Gastrocnemius medialis (tissue), 4 donors: ENCODE results near the gene LRCH4. TPM values are rescaled to one million over a fixed set of nuclear protein-coding genes. Genes with fewer than 3 reads are reported as not detected.

Experiments
- ATAC-seq, 2 donors: fragments of 150-250 bp; one replicate each; pipeline ENCODE4 v1.9.1; 2016
- DNase-seq, 2 donors: peaks; one replicate each; pipeline ENCODE4 v3.0.0-alpha.2; 2019
- H3K27ac ChIP-seq, 4 donors: fragments of 200-600 bp; sonication (generic); 1 replicate in 1 of 4; 2 replicates in 3 of 4; pipeline ENCODE4 v1.5.1; 2016 to 2018; ENCODE audit warnings: mild to moderate bottlenecking in 2 of 4, moderate library complexity in 1 of 4
- H3K27me3 ChIP-seq, 3 donors: fragments of 200-600 bp; sonication (generic) in 2 of 3; 1 replicate in 1 of 3; 2 replicates in 2 of 3; pipeline versions ENCODE4 v1.5.1 to v1.6.0; 2016 to 2019; ENCODE audit warnings: mild to moderate bottlenecking in 1 of 3, moderate library complexity in 1 of 3
- H3K36me3 ChIP-seq, 2 donors: fragments of 200-600 bp; sonication (generic) in 1 of 2; one replicate each; pipeline ENCODE4 v1.5.1; 2017 to 2018
- H3K4me1 ChIP-seq, 2 donors: fragments of 200-600 bp; sonication (generic) in 1 of 2; one replicate each; pipeline ENCODE4 v1.5.1; 2016 to 2017; ENCODE audit warnings: mild to moderate bottlenecking in 2 of 2
- H3K4me3 ChIP-seq, 4 donors: fragments of 200-600 bp; sonication (generic) in 3 of 4; 1 replicate in 1 of 4; 2 replicates in 3 of 4; pipeline ENCODE4 v1.5.1; 2016 to 2019; ENCODE audit warnings: mild to moderate bottlenecking in 2 of 4
- H3K9me3 ChIP-seq, 3 donors: fragments of 200-600 bp; sonication (generic) in 2 of 3; 1 replicate in 1 of 3; 2 replicates in 2 of 3; pipeline ENCODE4 v1.5.1; 2016 to 2019
- POLR2A ChIP-seq, 2 donors: fragments of 450-650 bp; IDR thresholded peaks; one replicate each; pipeline ENCODE4 v1.6.1; 2017; ENCODE audit warnings: antibody characterized with exemption in 2 of 2, mild to moderate bottlenecking in 2 of 2, moderate library complexity in 2 of 2
- in situ Hi-C, 4 donors: fragments of 200-750 bp; cut with MboI; loops; one replicate each; pipeline versions ENCODE4 v1.15.0 to v1.8.0; 2017; ENCODE audit warnings: low sequenced_read_pairs in 4 of 4
- intact Hi-C: fragments of 100-400 bp; cut with DNase I; formaldehyde crosslinking; loops from one replicate; pipeline ENCODE4 v1.15.1; 2023; ENCODE audit warnings: low total_unique reads
- total RNA-seq, 4 donors: library from RNA; depleted of rRNA; stranded (reverse); fragments of >200 nt; gene quantifications; one replicate each; pipeline versions ENCODE4 v1.1.0 to v1.2.3, GENCODE V29; 2016
- TF ChIP-seq, protein P1 (sequence below), 5 experiments: fragments of 450-650 bp in 3 of 5; fragments of 200-600 bp in 2 of 5; sonication (generic) in 2 of 5; IDR thresholded peaks in 4 of 5; conservative IDR thresholded peaks in 1 of 5; 1 replicate in 4 of 5; 2 replicates in 1 of 5; pipeline ENCODE4 v1.5.1; 2016 to 2019; ENCODE audit warnings: antibody characterized with exemption in 5 of 5, mild to moderate bottlenecking in 3 of 5, moderate library complexity in 3 of 5

The LRCH4 gene
- total RNA-seq, 4 donors from 2014 or later, result 71.1 to 105 (median 89.0) TPM

GRCh38 chr7:100604028-100604975 lies 18.4 kb upstream of the LRCH4 start:
- intact Hi-C loops, result loop anchor here (2.0 to 10.0 kb wide), 2 partner anchors 18 to 1470 kb away; partner anchors contain the start of genes FBXO24 and LRCH4
- H3K4me3 ChIP-seq, result peak overlapping the region; percentile 75 to 99 (median 89)
- DNase-seq, result peak; percentile 38 to 51
- H3K36me3 ChIP-seq, result no peaks in the 10 kb centered on the region
- H3K9me3 ChIP-seq, result no peaks in the 10 kb centered on the region
- peak; percentile 69 to 80 for ATAC-seq
- peaks cover 4 to 13% of the 10 kb centered on the region in 2 donors for H3K4me1 ChIP-seq
- H3K27ac ChIP-seq, result peak overlapping the region; percentile 74 to 85 (median 77)
- in situ Hi-C loops, result no loop called here
- peak; percentile 10 to 12 for TF ChIP-seq POLR2A (IDR thresholded peaks at IDR 0.05)
- TF ChIP-seq, protein P1, sequence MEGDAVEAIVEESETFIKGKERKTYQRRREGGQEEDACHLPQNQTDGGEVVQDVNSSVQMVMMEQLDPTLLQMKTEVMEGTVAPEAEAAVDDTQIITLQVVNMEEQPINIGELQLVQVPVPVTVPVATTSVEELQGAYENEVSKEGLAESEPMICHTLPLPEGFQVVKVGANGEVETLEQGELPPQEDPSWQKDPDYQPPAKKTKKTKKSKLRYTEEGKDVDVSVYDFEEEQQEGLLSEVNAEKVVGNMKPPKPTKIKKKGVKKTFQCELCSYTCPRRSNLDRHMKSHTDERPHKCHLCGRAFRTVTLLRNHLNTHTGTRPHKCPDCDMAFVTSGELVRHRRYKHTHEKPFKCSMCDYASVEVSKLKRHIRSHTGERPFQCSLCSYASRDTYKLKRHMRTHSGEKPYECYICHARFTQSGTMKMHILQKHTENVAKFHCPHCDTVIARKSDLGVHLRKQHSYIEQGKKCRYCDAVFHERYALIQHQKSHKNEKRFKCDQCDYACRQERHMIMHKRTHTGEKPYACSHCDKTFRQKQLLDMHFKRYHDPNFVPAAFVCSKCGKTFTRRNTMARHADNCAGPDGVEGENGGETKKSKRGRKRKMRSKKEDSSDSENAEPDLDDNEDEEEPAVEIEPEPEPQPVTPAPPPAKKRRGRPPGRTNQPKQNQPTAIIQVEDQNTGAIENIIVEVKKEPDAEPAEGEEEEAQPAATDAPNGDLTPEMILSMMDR (IDR thresholded peaks at IDR 0.05 in 4 of 5, conservative IDR thresholded peaks at IDR 0.05 in 1 of 5), result peak in 4 of 5 experiments; percentile 37 to 55 (median 44)
- peaks cover 0 to 15% (median 8%) of the 10 kb centered on the region in 3 donors for H3K27me3 ChIP-seq

GRCh38 chr7:100603726-100604027 lies 17.7 kb upstream of the LRCH4 start:
- intact Hi-C loops, result loop anchor here (2.0 to 10.0 kb wide), 2 partner anchors 17 to 1471 kb away; partner anchors contain the start of genes FBXO24 and LRCH4
- in situ Hi-C loops, result no loop called here
- H3K9me3 ChIP-seq, result no peaks in the 10 kb centered on the region
- H3K36me3 ChIP-seq, result no peaks in the 10 kb centered on the region
- ATAC-seq, result peak; percentile 5 to 12
- H3K27ac ChIP-seq, result peak overlapping the region; percentile 74 to 85 (median 77)
- peaks cover 4 to 13% of the 10 kb centered on the region in 2 donors for H3K4me1 ChIP-seq
- TF ChIP-seq, protein P1 (IDR thresholded peaks at IDR 0.05 in 4 of 5, conservative IDR thresholded peaks at IDR 0.05 in 1 of 5), result no peak
- TF ChIP-seq POLR2A (IDR thresholded peaks at IDR 0.05), result no peak
- no peak for DNase-seq
- H3K4me3 ChIP-seq, result peak overlapping the region; percentile 75 to 99 (median 89)
- H3K27me3 ChIP-seq, result peaks cover 0 to 15% (median 8%) of the 10 kb centered on the region in 3 donors

DNA sequence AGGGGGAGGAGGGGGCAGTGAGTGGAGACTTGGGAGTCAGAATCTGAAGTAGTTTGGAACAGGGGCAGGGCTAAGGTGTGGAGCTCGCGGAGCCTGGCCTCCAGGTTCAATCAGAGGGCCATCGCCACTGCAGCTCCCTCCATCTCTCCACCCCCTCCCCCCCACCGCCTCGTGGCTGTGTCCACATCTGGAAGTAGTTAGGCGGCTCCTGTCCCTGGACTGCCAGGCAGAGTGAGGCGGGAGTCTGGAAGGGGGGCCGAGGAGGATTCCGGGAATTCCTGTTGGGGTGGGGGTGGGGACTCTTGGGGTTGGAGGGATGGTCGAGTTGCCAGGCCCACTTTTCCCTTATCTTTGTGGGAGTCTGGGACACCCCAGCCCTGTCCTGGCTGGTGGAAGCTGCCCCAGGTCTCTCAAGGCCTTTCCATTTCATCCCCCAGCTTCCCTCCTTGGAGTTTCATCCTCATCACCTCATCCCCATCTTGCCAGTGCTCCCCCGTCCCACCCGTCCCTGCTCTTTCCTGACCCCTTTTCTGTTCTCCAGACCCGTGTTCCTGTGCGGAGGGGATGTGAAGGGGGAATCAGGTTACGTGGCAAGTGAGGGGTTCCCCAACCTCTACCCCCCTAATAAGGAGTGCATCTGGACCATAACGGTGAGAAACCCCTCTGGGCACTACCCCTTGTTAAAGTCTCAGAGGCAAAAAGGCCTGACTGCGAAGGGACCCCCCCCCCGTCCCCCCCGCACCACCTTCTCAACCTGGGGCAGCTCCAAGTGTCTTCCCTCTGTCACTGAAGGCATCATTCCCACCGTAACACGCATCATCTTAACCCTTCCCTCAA lies 17.2 kb upstream of the LRCH4 start:
- ATAC-seq, result no peak
- Histone ChIP-seq H3K4me3 (peak overlapping the region; percentile 75 to 99 (median 89)), H3K9me3 (no peaks in the 10 kb centered on the region), H3K27ac (peak overlapping the region; percentile 74 to 85 (median 77)), H3K36me3 (no peaks in the 10 kb centered on the region), H3K4me1 (peaks cover 4 to 13% of the 10 kb centered on the region in 2 donors), H3K27me3 (peaks cover 0 to 15% (median 8%) of the 10 kb centered on the region in 3 donors)
- intact Hi-C loops (loop anchor here (10.0 kb wide), 1 partner anchor 1472 kb away; no protein-coding TSS in a partner anchor), in situ Hi-C loops (no loop called here)
- no peak for TF ChIP-seq POLR2A (IDR thresholded peaks at IDR 0.05)
- TF ChIP-seq, protein P1 (IDR thresholded peaks at IDR 0.05 in 4 of 5, conservative IDR thresholded peaks at IDR 0.05 in 1 of 5), result no peak
- DNase-seq, result peak; percentile 47 to 60

GRCh38 chr7:100600730-100601038 lies 14.8 kb upstream of the LRCH4 start:
- in situ Hi-C loops, result no loop called here
- H3K36me3 ChIP-seq, result no peaks in the 10 kb centered on the region
- peaks cover 4 to 13% of the 10 kb centered on the region in 2 donors for H3K4me1 ChIP-seq
- no peaks in the 10 kb centered on the region for H3K9me3 ChIP-seq
- H3K4me3 ChIP-seq, result no peak overlapping the region
- no peak overlapping the region for H3K27ac ChIP-seq
- ATAC-seq, result no peak
- peaks cover 0 to 15% (median 8%) of the 10 kb centered on the region in 3 donors for H3K27me3 ChIP-seq
- intact Hi-C loops, result loop anchor here (10.0 kb wide), 1 partner anchor 1474 kb away; no protein-coding TSS in a partner anchor
- no peak for TF ChIP-seq POLR2A (IDR thresholded peaks at IDR 0.05)
- TF ChIP-seq, protein P1 (IDR thresholded peaks at IDR 0.05 in 4 of 5, conservative IDR thresholded peaks at IDR 0.05 in 1 of 5), result no peak
- no peak for DNase-seq
